Activated CD8-positive, alpha-beta memory T cell treated with anti-CD3 and anti-CD28 coated beads for 1 hour (primary cell): ENCODE data around the gene STAG3.

Experiments
- DNase-seq, 2 donors: peaks; one replicate each; pipeline ENCODE4 v3.0.0-alpha.2; 2020; ENCODE audit warnings: low read depth in 1 of 2; ENCODE audit errors: extremely low read depth in 1 of 2

STAG3 gene

GRCh38 chr7:100154651-100155491 is 22.8 kb upstream of the STAG3 start:
- no peak for DNase-seq

GRCh38 chr7:100155553-100156317 is 22.0 kb upstream of the STAG3 start:
- no peak for DNase-seq

GRCh38 chr7:100156331-100157068 is 21.2 kb upstream of the STAG3 start:
- no peak for DNase-seq

GRCh38 chr7:100157069-100157333 is 20.7 kb upstream of the STAG3 start:
- DNase-seq = no peak

GRCh38 chr7:100157334-100158228 is 20.1 kb upstream of the STAG3 start:
- no peak for DNase-seq

GRCh38 chr7:100158229-100159098 is 19.3 kb upstream of the STAG3 start, which contains the start of gene TRAPPC14:
Gene TRAPPC14, minus strand, starts transcription at chr7:100158723. Its CDS starts 224 bp downstream, at chr7:100158499.
- peak; percentile 73 to 87 for DNase-seq

- no peak for DNase-seq
Observed at GRCh38 chr7:100159099-100159623, 18.6 kb upstream of the STAG3 start.

GRCh38 chr7:100160067-100160466 is 17.7 kb upstream of the STAG3 start:
- DNase-seq = no peak

GRCh38 chr7:100163006-100163531 is 14.6 kb upstream of the STAG3 start:
- no peak for DNase-seq

GRCh38 chr7:100163871-100164270 is 13.8 kb upstream of the STAG3 start:
- no peak for DNase-seq

- DNase-seq = no peak
Observed at GRCh38 chr7:100166317-100166940, 11.3 kb upstream of the STAG3 start.

- DNase-seq = no peak
Observed at GRCh38 chr7:100166970-100167911, 10.5 kb upstream of the STAG3 start.

GRCh38 chr7:100167912-100168323 is 9.8 kb upstream of the STAG3 start:
- no peak for DNase-seq

GRCh38 chr7:100169147-100169850 is 8.4 kb upstream of the STAG3 start:
- no peak for DNase-seq

GRCh38 chr7:100170101-100170897 is 7.4 kb upstream of the STAG3 start:
- no peak for DNase-seq

GRCh38 chr7:100171087-100171681 is 6.5 kb upstream of the STAG3 start:
- DNase-seq = no peak
